Activated CD4-positive, alpha-beta memory T cell treated with anti-CD3 and anti-CD28 coated beads, Interleukin-2, amount 10 ng/mL, durations not matched to agents 7 days and 5 days (primary cell): ENCODE data around the gene NDST1. TPM values are rescaled to one million over a fixed set of nuclear protein-coding genes. Genes with fewer than 3 reads are reported as not detected.
A peak's percentile ranks its signal among the peaks of the same experiment; 100 is the strongest.

Experiments
- CTCF ChIA-PET: fragments of 350-600 bp; sonication (Branson Sonifier 250); formaldehyde crosslinking; loops from one replicate; lab custom pipeline; 2021; ENCODE audit warnings: antibody characterized with exemption, inconsistent platforms; lab: Charles Lee
- POLR2A ChIA-PET: fragments of 350-600 bp; sonication (Branson Sonifier 250); formaldehyde crosslinking; loops from one replicate; lab custom pipeline; 2021; ENCODE audit warnings: antibody characterized with exemption; lab: Charles Lee
- DNase-seq: peaks from one replicate; pipeline ENCODE4 v3.0.0-alpha.2; 2020
- H3K27ac Mint-ChIP-seq: one replicate; pipeline ENCODE4 v1.8.0; 2021; ENCODE audit warnings: mild to moderate bottlenecking, mixed read lengths
- H3K27me3 Mint-ChIP-seq: one replicate; pipeline ENCODE4 v1.8.0; 2021; ENCODE audit warnings: mixed read lengths
- H3K36me3 Mint-ChIP-seq: one replicate; pipeline ENCODE4 v1.8.0; 2021; ENCODE audit warnings: low read depth, mixed read lengths
- H3K4me1 Mint-ChIP-seq: one replicate; pipeline ENCODE4 v1.8.0; 2021; ENCODE audit warnings: mixed read lengths
- H3K4me3 Mint-ChIP-seq: one replicate; pipeline ENCODE4 v1.8.0; 2021; ENCODE audit warnings: mild to moderate bottlenecking, mixed read lengths
- H3K9me3 Mint-ChIP-seq: one replicate; pipeline ENCODE4 v1.8.0; 2021; ENCODE audit warnings: mixed read lengths
- total RNA-seq, 2 experiments: library from RNA; stranded (reverse); gene quantifications; one replicate each; pipeline ENCODE4 v1.2.3, GENCODE V29; 2021

Gene NDST1
- total RNA-seq, 2 experiments from 2014 or later: 0.13 to 0.18 TPM

- no peak overlapping the region for H3K4me3 Mint-ChIP-seq
- no peaks in the 10 kb centered on the region for H3K36me3 Mint-ChIP-seq
- no peak overlapping the region for H3K27ac Mint-ChIP-seq
- ChIA-PET POLR2A (no interaction called here), CTCF (interaction anchor here (0.9 to 5.3 kb wide), 5 partner anchors 10 to 287 kb away, joined by 3 to 47 read pairs (median 4); partner anchors contain the start of genes IRGM, RBM22 and SMIM3)
- peak; percentile 31 for DNase-seq
- H3K27me3 Mint-ChIP-seq: peaks cover 4% of the 10 kb centered on the region
- no peaks in the 10 kb centered on the region for H3K9me3 Mint-ChIP-seq
- no peaks in the 10 kb centered on the region for H3K4me1 Mint-ChIP-seq
Observed at GRCh38 chr5:150562832-150563231, 54.9 kb downstream of the NDST1 start.

GRCh38 chr5:150565868-150566267 is 57.9 kb downstream of the NDST1 start:
- Mint-ChIP-seq H3K4me1 (no peaks in the 10 kb centered on the region), H3K27me3 (peaks cover 5% of the 10 kb centered on the region), H3K36me3 (no peaks in the 10 kb centered on the region), H3K4me3 (no peak overlapping the region), H3K27ac (no peak overlapping the region), H3K9me3 (no peaks in the 10 kb centered on the region)
- ChIA-PET CTCF (interaction anchor here (0.8 to 1.6 kb wide), 2 partner anchors 281 to 483 kb away, joined by 3 to 5 read pairs; no protein-coding TSS in a partner anchor), POLR2A (no interaction called here)
- DNase-seq: no peak

GRCh38 chr5:150567031-150567717 is 59.2 kb downstream of the NDST1 start:
- Mint-ChIP-seq H3K4me3 (no peak overlapping the region), H3K27me3 (peaks cover 3% of the 10 kb centered on the region), H3K27ac (no peak overlapping the region), H3K9me3 (no peaks in the 10 kb centered on the region), H3K36me3 (no peaks in the 10 kb centered on the region), H3K4me1 (no peaks in the 10 kb centered on the region)
- ChIA-PET POLR2A (no interaction called here), CTCF (interaction anchor here (0.7 kb wide), 1 partner anchor 279 kb away, joined by 3 read pairs; the partner anchor contains the start of gene IRGM)
- DNase-seq: no peak

GRCh38 chr5:150568663-150569062 is 60.7 kb downstream of the NDST1 start:
- Mint-ChIP-seq H3K36me3 (no peaks in the 10 kb centered on the region), H3K27ac (no peak overlapping the region), H3K9me3 (no peaks in the 10 kb centered on the region), H3K4me3 (no peak overlapping the region), H3K27me3 (peaks cover 3% of the 10 kb centered on the region), H3K4me1 (no peaks in the 10 kb centered on the region)
- ChIA-PET CTCF (no interaction called here), POLR2A (no interaction called here)
- no peak for DNase-seq

- ChIA-PET CTCF (no interaction called here), POLR2A (no interaction called here)
- Mint-ChIP-seq H3K4me3 (no peak overlapping the region), H3K27me3 (peaks cover 3% of the 10 kb centered on the region), H3K36me3 (no peaks in the 10 kb centered on the region), H3K27ac (no peak overlapping the region), H3K9me3 (no peaks in the 10 kb centered on the region), H3K4me1 (no peaks in the 10 kb centered on the region)
- DNase-seq: no peak
Observed at GRCh38 chr5:150570333-150570732, 62.4 kb downstream of the NDST1 start.

- no peaks in the 10 kb centered on the region for H3K4me1 Mint-ChIP-seq
- H3K27me3 Mint-ChIP-seq: peaks cover 3% of the 10 kb centered on the region
- CTCF ChIA-PET: interaction anchor here (2.2 kb wide), 1 partner anchor 12 kb away, joined by 6 read pairs; no protein-coding TSS in a partner anchor
- H3K4me3 Mint-ChIP-seq: no peak overlapping the region
- no peak for DNase-seq
- POLR2A ChIA-PET: no interaction called here
- H3K27ac Mint-ChIP-seq: no peak overlapping the region
- no peaks in the 10 kb centered on the region for H3K9me3 Mint-ChIP-seq
- H3K36me3 Mint-ChIP-seq: no peaks in the 10 kb centered on the region
Observed at GRCh38 chr5:150571836-150572235, 63.9 kb downstream of the NDST1 start.

GRCh38 chr5:150573216-150573615 is 65.3 kb downstream of the NDST1 start:
- no peak for DNase-seq
- ChIA-PET POLR2A (no interaction called here), CTCF (interaction anchor here (2.2 kb wide), 1 partner anchor 13 kb away, joined by 6 read pairs; no protein-coding TSS in a partner anchor)
- Mint-ChIP-seq H3K36me3 (no peaks in the 10 kb centered on the region), H3K27me3 (peaks cover 3% of the 10 kb centered on the region), H3K27ac (no peak overlapping the region), H3K9me3 (no peaks in the 10 kb centered on the region), H3K4me3 (no peak overlapping the region), H3K4me1 (no peaks in the 10 kb centered on the region)

- ChIA-PET CTCF (interaction anchor here (2.2 kb wide), 1 partner anchor 14 kb away, joined by 6 read pairs; no protein-coding TSS in a partner anchor), POLR2A (no interaction called here)
Observed at GRCh38 chr5:150573867-150574817, 66.2 kb downstream of the NDST1 start.

GRCh38 chr5:150574818-150575547 is 67.1 kb downstream of the NDST1 start:
- H3K4me1 Mint-ChIP-seq: no peaks in the 10 kb centered on the region
- H3K9me3 Mint-ChIP-seq: no peaks in the 10 kb centered on the region
- H3K36me3 Mint-ChIP-seq: no peaks in the 10 kb centered on the region
- no peaks in the 10 kb centered on the region for H3K27me3 Mint-ChIP-seq
- POLR2A ChIA-PET: no interaction called here
- H3K27ac Mint-ChIP-seq: no peak overlapping the region
- H3K4me3 Mint-ChIP-seq: no peak overlapping the region
- CTCF ChIA-PET: no interaction called here
- no peak for DNase-seq

More at GRCh38 chr5:150573867-150574817, 66.2 kb downstream of the NDST1 start:
- H3K4me1 Mint-ChIP-seq: no peaks in the 10 kb centered on the region
- DNase-seq: no peak
- H3K36me3 Mint-ChIP-seq: no peaks in the 10 kb centered on the region
- H3K27ac Mint-ChIP-seq: no peak overlapping the region
- no peaks in the 10 kb centered on the region for H3K9me3 Mint-ChIP-seq
- no peaks in the 10 kb centered on the region for H3K27me3 Mint-ChIP-seq
- H3K4me3 Mint-ChIP-seq: no peak overlapping the region

GRCh38 chr5:150575745-150576448 is 68.0 kb downstream of the NDST1 start:
- no peak for DNase-seq
- H3K9me3 Mint-ChIP-seq: no peaks in the 10 kb centered on the region
- no peak overlapping the region for H3K27ac Mint-ChIP-seq
- CTCF ChIA-PET: no interaction called here
- no peaks in the 10 kb centered on the region for H3K4me1 Mint-ChIP-seq
- POLR2A ChIA-PET: no interaction called here
- H3K4me3 Mint-ChIP-seq: no peak overlapping the region
- H3K27me3 Mint-ChIP-seq: peaks cover 4% of the 10 kb centered on the region
- no peaks in the 10 kb centered on the region for H3K36me3 Mint-ChIP-seq

GRCh38 chr5:150576449-150576949 is 68.6 kb downstream of the NDST1 start:
- H3K9me3 Mint-ChIP-seq: no peaks in the 10 kb centered on the region
- H3K4me1 Mint-ChIP-seq: no peaks in the 10 kb centered on the region
- H3K4me3 Mint-ChIP-seq: no peak overlapping the region
- H3K36me3 Mint-ChIP-seq: no peaks in the 10 kb centered on the region
- POLR2A ChIA-PET: no interaction called here
- H3K27me3 Mint-ChIP-seq: peaks cover 5% of the 10 kb centered on the region
- DNase-seq: no peak
- CTCF ChIA-PET: no interaction called here
- H3K27ac Mint-ChIP-seq: no peak overlapping the region
